K562 (cell line): ENCODE measurements around the gene LRRC10B.

Source experiments
- ARID3B ChIP-seq: fragments of 250-450 bp; sonication (Bioruptor Pico); IDR thresholded peaks from 2 replicates; pipeline ENCODE4 v1.4.0; 2020; ENCODE audit warnings: borderline replicate concordance
- SP2 ChIP-seq: IDR thresholded peaks from 2 replicates; pipeline ENCODE4 v1.6.1; 2011; ENCODE audit warnings: mild to moderate bottlenecking, low read depth, low read length, moderate library complexity; ENCODE audit not compliant: poor library complexity, severe bottlenecking; ENCODE audit errors: extremely low read depth
- ZNF780A ChIP-seq: fragments of 250-450 bp; sonication (Bioruptor Pico); IDR thresholded peaks from 2 replicates; pipeline ENCODE4 v1.5.0; 2021; ENCODE audit warnings: mild to moderate bottlenecking
- TF ChIP-seq, protein P1 (sequence below), 3 experiments: IDR thresholded peaks in 2 of 3; conservative IDR thresholded peaks in 1 of 3; 2 replicates each; pipeline ENCODE4 v1.5.1; 2011 to 2012; ENCODE audit warnings: low read length in 3 of 3, mild to moderate bottlenecking in 3 of 3, control low read depth in 2 of 3, improper control_type of control experiment in 1 of 3, inconsistent platforms in 1 of 3, low read depth in 1 of 3, mixed read lengths in 1 of 3, moderate library complexity in 1 of 3; ENCODE audit not compliant: insufficient read depth in 2 of 3
- TF ChIP-seq, protein P2 (sequence below): fragments of 250-450 bp; sonication (Bioruptor Pico); IDR thresholded peaks from 2 replicates; pipeline ENCODE4 v1.4.0; 2020; ENCODE audit warnings: mild to moderate bottlenecking, moderate library complexity, borderline replicate concordance

DNA sequence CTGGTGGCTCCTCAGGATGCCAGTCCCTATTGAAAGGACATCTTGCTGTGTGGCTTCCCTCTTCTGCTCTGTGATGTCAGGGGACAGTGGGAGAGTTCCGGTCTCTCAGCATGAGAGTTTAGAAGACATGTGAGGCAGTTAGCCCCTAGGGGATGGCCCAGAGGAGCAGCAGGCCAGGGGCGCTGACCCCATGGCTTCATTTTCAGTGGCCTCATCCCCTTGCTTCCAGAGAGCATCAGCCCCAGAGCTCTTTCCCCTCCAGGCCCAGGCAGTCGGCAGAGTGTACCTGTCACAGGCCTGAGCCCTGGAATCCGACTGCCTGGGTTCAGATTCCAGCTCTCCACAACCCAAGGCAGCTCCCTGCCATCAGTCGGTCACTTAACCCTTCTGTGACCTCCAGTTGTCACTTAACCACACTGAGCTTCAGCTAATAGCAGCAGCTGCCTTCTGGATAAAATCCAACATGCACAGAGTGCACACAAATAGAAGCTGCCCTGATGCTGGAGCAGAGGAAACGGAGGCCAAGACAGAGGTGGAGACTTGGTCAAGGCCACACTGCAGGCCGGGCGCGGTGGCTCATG lies 14.1 kb upstream of the LRRC10B start:
- TF ChIP-seq ARID3B (CRISPR knock-in tag) (no peak), SP2 (no peak), ZNF780A (CRISPR knock-in tag) (no peak)
- TF ChIP-seq, protein P1, sequence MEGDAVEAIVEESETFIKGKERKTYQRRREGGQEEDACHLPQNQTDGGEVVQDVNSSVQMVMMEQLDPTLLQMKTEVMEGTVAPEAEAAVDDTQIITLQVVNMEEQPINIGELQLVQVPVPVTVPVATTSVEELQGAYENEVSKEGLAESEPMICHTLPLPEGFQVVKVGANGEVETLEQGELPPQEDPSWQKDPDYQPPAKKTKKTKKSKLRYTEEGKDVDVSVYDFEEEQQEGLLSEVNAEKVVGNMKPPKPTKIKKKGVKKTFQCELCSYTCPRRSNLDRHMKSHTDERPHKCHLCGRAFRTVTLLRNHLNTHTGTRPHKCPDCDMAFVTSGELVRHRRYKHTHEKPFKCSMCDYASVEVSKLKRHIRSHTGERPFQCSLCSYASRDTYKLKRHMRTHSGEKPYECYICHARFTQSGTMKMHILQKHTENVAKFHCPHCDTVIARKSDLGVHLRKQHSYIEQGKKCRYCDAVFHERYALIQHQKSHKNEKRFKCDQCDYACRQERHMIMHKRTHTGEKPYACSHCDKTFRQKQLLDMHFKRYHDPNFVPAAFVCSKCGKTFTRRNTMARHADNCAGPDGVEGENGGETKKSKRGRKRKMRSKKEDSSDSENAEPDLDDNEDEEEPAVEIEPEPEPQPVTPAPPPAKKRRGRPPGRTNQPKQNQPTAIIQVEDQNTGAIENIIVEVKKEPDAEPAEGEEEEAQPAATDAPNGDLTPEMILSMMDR (IDR thresholded peaks at IDR 0.05 in 2 of 3, conservative IDR thresholded peaks at IDR 0.05 in 1 of 3; ENCODE audit: insufficient read depth in 2 of 3, low read depth in 1 of 3, low read length in 3 of 3) = no peak
- TF ChIP-seq, protein P2, sequence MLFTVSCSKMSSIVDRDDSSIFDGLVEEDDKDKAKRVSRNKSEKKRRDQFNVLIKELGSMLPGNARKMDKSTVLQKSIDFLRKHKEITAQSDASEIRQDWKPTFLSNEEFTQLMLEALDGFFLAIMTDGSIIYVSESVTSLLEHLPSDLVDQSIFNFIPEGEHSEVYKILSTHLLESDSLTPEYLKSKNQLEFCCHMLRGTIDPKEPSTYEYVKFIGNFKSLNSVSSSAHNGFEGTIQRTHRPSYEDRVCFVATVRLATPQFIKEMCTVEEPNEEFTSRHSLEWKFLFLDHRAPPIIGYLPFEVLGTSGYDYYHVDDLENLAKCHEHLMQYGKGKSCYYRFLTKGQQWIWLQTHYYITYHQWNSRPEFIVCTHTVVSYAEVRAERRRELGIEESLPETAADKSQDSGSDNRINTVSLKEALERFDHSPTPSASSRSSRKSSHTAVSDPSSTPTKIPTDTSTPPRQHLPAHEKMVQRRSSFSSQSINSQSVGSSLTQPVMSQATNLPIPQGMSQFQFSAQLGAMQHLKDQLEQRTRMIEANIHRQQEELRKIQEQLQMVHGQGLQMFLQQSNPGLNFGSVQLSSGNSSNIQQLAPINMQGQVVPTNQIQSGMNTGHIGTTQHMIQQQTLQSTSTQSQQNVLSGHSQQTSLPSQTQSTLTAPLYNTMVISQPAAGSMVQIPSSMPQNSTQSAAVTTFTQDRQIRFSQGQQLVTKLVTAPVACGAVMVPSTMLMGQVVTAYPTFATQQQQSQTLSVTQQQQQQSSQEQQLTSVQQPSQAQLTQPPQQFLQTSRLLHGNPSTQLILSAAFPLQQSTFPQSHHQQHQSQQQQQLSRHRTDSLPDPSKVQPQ (CRISPR knock-in tag) = no peak
